VCaP (cell line): ENCODE results near the gene PNP.
A peak's percentile ranks its signal among the peaks of the same experiment; 100 is the strongest.

ENCODE experiments used
- H3K27ac ChIP-seq: fragments of 450-650 bp; 2 replicates; pipeline ENCODE4 v1.5.1; 2017
- TF ChIP-seq, protein P1 (sequence below): fragments of 450-650 bp; conservative IDR thresholded peaks from 2 replicates; pipeline ENCODE4 v1.5.1; 2017; ENCODE audit warnings: mild to moderate bottlenecking, moderate library complexity

Gene PNP

DNA sequence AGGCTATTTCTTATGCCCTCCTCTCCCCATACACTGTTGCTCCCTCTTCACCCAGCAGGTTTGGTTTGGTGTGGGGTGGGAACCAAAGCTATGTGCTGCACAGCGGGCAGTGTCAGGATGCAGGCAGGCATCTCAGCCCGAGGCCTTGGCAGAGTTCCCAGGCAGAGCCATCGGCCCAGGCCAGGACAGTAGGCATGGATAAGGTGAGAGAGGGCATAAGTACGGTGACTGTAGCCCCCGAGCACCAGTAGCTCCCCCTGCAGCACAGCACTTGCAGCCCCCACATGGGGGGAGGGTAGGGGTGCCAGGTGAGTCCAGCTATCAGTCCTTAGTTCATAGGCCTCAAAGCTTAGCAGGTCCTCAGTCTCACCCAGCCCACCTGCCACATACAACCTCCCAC is 40.4 kb upstream of the PNP start:
- TF ChIP-seq, protein P1, sequence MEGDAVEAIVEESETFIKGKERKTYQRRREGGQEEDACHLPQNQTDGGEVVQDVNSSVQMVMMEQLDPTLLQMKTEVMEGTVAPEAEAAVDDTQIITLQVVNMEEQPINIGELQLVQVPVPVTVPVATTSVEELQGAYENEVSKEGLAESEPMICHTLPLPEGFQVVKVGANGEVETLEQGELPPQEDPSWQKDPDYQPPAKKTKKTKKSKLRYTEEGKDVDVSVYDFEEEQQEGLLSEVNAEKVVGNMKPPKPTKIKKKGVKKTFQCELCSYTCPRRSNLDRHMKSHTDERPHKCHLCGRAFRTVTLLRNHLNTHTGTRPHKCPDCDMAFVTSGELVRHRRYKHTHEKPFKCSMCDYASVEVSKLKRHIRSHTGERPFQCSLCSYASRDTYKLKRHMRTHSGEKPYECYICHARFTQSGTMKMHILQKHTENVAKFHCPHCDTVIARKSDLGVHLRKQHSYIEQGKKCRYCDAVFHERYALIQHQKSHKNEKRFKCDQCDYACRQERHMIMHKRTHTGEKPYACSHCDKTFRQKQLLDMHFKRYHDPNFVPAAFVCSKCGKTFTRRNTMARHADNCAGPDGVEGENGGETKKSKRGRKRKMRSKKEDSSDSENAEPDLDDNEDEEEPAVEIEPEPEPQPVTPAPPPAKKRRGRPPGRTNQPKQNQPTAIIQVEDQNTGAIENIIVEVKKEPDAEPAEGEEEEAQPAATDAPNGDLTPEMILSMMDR: no peak

DNA sequence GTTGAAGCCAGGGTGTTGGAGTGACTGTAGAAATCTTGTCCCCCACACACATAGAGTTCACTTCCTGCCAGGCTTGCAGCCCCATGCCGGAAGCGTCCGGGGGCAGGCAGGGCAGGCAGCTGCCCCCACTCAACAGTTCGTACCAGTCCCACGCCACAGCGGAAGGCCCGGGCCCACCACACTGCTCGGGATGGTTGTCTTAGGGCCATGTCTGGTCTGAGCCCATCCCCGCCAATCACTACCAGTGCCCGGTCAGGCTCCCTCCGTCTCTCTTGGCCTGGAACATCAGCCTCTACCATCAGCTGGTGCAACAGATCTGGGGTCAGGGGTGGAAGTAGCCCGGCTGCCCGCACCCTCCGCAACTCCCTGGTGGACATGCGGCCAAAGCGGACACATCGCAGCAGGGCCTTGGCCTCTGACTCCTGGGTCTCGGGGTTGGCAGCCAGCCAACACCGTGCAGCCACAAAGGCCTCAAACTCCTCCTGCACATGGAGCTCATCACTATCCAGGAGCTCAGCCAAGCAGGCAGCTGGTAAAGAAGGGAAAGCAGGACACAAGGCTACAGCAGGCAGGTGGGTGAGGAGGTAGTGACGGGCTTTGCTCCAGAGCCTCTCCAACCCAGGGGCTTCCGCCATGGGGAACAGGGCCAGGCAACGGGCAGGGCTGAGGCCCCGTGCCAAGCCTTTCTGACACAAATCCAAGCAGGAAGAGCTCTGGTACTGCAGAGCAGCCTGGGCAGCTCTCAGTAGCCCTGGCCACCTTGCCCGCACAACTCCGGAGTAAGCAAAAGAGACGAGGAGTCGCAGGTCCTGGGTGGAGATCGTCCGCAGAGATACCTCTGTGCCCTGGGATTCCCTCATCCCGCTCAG is 39.2 kb upstream of the PNP start:
- TF ChIP-seq, protein P1: no peak
- H3K27ac ChIP-seq: peak overlapping the region; percentile 45

More for the DNA sequence above, 40.4 kb upstream of the PNP start:
- H3K27ac ChIP-seq: no peak overlapping the region; the same call in 1 of the 2 replicates

DNA sequence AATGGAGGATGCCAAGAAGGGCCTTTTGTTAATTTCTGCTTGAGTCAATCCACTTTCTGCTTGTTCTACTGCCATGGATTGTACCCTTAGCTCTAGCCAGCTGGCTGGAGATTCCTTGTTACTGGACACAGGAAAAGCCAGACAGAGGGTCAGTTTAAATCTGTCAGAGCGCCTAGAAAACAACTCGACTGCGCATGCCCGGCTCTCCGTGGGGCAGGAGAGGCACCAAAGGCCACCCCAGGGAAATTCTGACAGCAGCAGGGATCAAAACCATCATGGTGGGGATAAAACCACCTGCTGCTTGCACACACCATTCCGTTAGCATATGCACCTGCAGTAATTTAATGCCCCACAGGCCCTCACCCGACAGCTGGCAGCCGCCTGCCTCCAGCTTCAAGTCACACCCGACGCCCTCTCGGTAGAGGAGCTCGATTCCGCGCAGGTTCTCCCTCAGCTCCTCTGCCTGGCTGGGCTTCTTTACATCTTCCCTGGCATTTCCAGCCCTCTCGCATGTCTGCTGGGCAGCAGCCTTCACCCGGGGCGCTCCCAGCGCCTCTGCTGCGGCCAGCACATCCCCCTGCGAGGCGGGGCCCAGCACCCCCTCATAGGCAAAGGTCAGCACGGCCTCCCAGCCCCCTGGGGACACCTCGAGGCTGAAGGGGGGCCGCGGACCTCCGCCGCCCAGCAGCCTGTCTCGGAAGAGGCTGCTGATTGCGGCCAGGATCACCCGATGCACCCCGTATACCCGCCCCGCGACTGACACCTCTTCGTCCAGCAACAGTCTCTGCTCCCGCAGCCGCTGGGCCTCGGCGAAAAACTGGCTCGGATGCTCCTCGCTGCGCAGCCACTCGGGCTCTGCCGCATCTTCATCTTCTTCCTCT is 34.3 kb upstream of the PNP start:
- no peak overlapping the region for H3K27ac ChIP-seq
- TF ChIP-seq, protein P1: no peak

DNA sequence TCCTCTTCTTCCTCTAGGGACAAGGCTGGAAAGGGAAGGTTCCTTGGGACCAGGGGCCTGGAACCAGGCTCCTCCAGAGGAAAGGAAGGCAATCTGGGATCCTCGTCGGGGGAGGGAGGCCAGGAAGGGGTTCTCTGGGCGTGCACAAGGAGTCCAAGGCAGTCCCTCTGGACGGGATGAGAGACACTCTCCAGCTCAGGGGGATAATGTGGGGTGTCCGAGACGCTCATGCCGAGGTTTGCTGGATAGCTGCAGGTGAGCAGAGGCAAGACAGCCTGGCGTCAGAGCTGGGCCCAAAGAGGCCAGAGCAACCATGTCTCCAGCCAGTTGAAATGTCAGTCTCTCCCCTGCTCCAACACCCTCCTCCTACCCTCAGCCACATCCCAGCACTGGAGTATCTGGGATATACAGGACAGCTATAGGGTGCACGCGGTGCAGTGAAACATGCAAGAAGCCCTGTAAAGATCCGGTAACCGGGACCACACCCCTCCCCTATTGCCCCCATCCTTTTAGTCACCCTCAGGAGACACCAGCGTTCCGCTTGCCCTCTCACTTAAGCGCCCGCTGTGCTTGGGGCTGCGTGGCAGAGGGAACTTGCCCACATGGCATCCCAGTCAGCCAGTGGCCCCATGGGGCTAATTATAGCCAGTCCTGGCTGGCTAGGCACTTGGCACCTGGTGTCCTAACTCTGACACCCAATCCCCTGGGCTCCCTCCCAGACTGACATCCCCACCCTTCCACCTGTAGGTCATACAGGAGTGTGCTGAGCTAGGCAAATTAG is 33.4 kb upstream of the PNP start, which contains the start of gene KLHL33:
KLHL33 (minus strand) TSS at position 585 of the 781 bp plus-strand sequence; CDS start at position 230, 355 bp downstream.
- TF ChIP-seq, protein P1: no peak
- no peak within 1 kb of the TSS for H3K27ac ChIP-seq

DNA sequence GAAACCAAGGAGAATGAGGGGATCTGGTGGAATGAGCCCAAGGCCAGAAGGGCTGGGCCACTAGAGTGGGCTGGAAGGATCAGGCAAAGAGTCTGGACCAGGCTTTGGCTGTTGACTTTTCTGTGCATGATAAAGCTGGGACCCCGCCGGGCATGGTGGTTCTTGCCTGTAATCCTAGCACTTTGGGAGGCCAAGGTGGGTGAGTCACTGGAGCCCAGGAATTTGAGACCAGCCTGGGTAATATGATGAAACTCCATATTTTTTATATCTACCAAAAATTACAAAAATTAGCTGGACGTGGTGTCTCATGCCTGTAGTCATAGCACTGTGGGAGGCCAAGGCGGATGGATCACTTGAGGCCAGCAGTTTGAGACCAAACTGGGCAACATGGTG is 32.8 kb upstream of the PNP start:
- H3K27ac ChIP-seq: no peak overlapping the region
- TF ChIP-seq, protein P1: no peak

DNA sequence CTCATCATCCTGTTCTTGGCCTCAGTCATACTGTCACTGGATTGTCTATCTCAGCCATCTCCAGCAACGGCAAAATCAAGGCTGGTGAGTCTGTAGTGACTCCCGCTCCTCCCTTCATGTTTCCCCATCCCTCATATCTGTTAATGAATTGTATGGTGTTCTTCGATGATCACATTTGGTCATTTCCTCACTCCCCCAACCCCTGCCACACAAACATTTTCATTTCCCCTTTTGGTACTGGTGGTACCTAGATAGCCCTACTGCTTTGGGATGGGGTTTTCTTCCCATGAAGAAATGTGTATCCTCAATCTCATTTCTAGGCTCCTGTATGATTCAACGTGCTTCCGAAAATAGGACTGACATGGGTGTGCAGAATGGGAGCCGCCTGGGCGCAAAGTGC is 30.5 kb upstream of the PNP start:
- TF ChIP-seq, protein P1: no peak
- H3K27ac ChIP-seq: no peak overlapping the region

DNA sequence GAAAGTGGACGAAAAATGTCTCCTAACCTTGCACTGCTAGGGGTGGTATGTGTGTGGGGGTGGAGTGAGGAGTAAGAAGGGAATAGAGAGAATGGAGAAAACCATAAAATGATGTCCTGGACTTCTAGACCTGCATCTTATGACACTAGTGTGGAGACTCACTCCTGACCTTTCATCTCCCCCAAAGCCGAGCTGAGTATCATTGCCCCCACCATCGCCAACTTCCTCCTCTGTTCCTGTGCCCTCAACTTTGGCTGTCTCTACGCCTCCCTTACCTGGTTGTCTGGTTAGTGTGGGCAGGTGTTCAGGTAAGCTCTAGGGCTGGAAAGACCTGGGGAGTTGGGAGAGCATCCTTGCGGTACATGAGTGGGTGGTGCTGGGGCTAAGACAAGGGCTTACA is 28.7 kb upstream of the PNP start:
- TF ChIP-seq, protein P1: no peak
- H3K27ac ChIP-seq: no peak overlapping the region
